ENCODE results near the gene LIN7C.
"Not testable (repeated sequence)": the region's sequence is repeated elsewhere in the genome, so short reads cannot be mapped to it uniquely, and the experiment has no call there.

LIN7C gene

GRCh38 chr11:27451244-27451965 lies 55.2 kb downstream of the LIN7C start:
- 0 out of 2 replicates have a peak overlapping the region, but pooled peaks have one; percentile 0 for H3K4me3 ChIP-seq (ENCODE audit: low read depth, low read length)
- H3K27ac ChIP-seq (ENCODE audit: low read depth, low read length): peak overlapping the region; percentile 35
- peaks cover 27% of the 10 kb centered on the region for H3K4me1 ChIP-seq (ENCODE audit: control insufficient read depth, insufficient read depth, low read length, unreplicated experiment)
- H3K27me3 ChIP-seq (ENCODE audit: insufficient read depth, low read length): no peaks in the 10 kb centered on the region
- H2AFZ ChIP-seq (ENCODE audit: low read length, unreplicated experiment): no peak overlapping the region
- H3K79me2 ChIP-seq (ENCODE audit: control insufficient read depth, insufficient read depth, low read length, unreplicated experiment): no peaks in the 10 kb centered on the region
- no peaks in the 10 kb centered on the region for H3K36me3 ChIP-seq (ENCODE audit: insufficient read depth, low read length)

- H3K27me3 ChIP-seq (ENCODE audit: insufficient read depth, low read length); H3K79me2 ChIP-seq (ENCODE audit: control insufficient read depth, insufficient read depth, low read length, unreplicated experiment); H3K36me3 ChIP-seq (ENCODE audit: insufficient read depth, low read length); H2AFZ ChIP-seq (ENCODE audit: low read length, unreplicated experiment); H3K4me3 ChIP-seq (ENCODE audit: low read depth, low read length): not testable (repeated sequence)
- peaks cover 17% of the 10 kb centered on the region for H3K4me1 ChIP-seq (ENCODE audit: control insufficient read depth, insufficient read depth, low read length, unreplicated experiment)
- H3K27ac ChIP-seq (ENCODE audit: low read depth, low read length): peak overlapping the region; percentile 66
These were observed 58.4 kb downstream of the LIN7C start for GRCh38 chr11:27448184-27448540.

- Histone ChIP-seq H3K4me1 (ENCODE audit: control insufficient read depth, insufficient read depth, low read length, unreplicated experiment) (peaks cover 17% of the 10 kb centered on the region), H3K36me3 (ENCODE audit: insufficient read depth, low read length) (no peaks in the 10 kb centered on the region), H3K27me3 (ENCODE audit: insufficient read depth, low read length) (no peaks in the 10 kb centered on the region), H2AFZ (ENCODE audit: low read length, unreplicated experiment) (no peak overlapping the region), H3K79me2 (ENCODE audit: control insufficient read depth, insufficient read depth, low read length, unreplicated experiment) (no peaks in the 10 kb centered on the region), H3K4me3 (ENCODE audit: low read depth, low read length) (no peak overlapping the region), H3K27ac (ENCODE audit: low read depth, low read length) (peak overlapping the region; percentile 66)
These were observed 59.0 kb downstream of the LIN7C start for GRCh38 chr11:27447288-27448183.

GRCh38 chr11:27445625-27446024 lies 60.9 kb downstream of the LIN7C start:
- no peak overlapping the region for H3K27ac ChIP-seq (ENCODE audit: low read depth, low read length)
- H3K4me3 ChIP-seq (ENCODE audit: low read depth, low read length): no peak overlapping the region
- H3K79me2 ChIP-seq (ENCODE audit: control insufficient read depth, insufficient read depth, low read length, unreplicated experiment): no peaks in the 10 kb centered on the region
- peaks cover 9% of the 10 kb centered on the region for H3K4me1 ChIP-seq (ENCODE audit: control insufficient read depth, insufficient read depth, low read length, unreplicated experiment)
- H2AFZ ChIP-seq (ENCODE audit: low read length, unreplicated experiment): no peak overlapping the region
- no peaks in the 10 kb centered on the region for H3K27me3 ChIP-seq (ENCODE audit: insufficient read depth, low read length)
- no peaks in the 10 kb centered on the region for H3K36me3 ChIP-seq (ENCODE audit: insufficient read depth, low read length)

GRCh38 chr11:27444801-27445215 lies 61.8 kb downstream of the LIN7C start:
- no peaks in the 10 kb centered on the region for H3K27me3 ChIP-seq (ENCODE audit: insufficient read depth, low read length)
- no peaks in the 10 kb centered on the region for H3K79me2 ChIP-seq (ENCODE audit: control insufficient read depth, insufficient read depth, low read length, unreplicated experiment)
- no peak overlapping the region for H3K27ac ChIP-seq (ENCODE audit: low read depth, low read length)
- no peak overlapping the region for H3K4me3 ChIP-seq (ENCODE audit: low read depth, low read length)
- no peaks in the 10 kb centered on the region for H3K36me3 ChIP-seq (ENCODE audit: insufficient read depth, low read length)
- peaks cover 9% of the 10 kb centered on the region for H3K4me1 ChIP-seq (ENCODE audit: control insufficient read depth, insufficient read depth, low read length, unreplicated experiment)
- H2AFZ ChIP-seq (ENCODE audit: low read length, unreplicated experiment): no peak overlapping the region
